GM21526 (cell line): ENCODE data around the gene KCNK15.

Experiments used
- ATAC-seq: cut with Tn5 transposase; IDR thresholded peaks from one replicate; pipeline ENCODE4 v1.9.1; 2021; ENCODE audit warnings: moderate library complexity; ENCODE audit not compliant: unreplicated experiment, low FRiP score

The KCNK15 gene

DNA sequence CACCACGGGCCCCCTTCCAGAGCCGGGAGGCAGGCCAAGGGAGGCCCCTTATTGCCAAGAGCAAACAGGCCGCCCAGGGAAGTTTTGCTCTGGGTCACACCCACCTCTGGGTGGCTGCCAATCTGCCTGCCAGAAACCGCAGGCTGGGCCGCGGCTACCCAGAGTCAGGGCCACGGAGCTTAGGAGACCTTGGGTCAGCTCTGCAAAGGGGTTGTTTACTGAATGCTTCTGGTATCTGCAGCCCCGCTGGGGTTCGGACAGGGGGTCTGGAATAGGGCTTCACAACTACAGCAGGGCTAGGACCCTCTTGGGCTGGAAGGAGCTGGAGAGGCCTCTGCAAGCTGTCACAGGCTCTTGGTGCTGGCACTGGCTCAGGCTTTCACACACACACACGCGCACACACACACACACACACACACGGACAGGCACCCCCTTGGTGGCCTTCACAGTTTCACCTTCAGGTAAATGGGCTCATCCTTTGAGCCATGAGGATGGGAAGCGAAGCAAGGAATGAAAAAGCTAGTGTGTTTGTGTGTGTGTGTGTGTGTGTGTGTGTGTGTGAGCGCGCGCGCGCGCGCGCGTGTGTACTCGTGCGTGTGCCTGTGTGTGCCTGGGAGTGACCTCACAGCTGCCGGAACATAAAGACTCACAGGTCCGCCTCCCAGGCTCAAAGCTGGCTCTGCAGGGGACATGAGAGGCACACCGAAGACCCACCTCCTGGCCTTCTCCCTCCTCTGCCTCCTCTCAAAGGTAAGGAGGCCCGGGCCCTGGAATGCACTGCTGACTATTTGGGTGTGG lies 30.8 kb upstream of the KCNK15 start, which contains the start of gene CCN5:
Gene CCN5, plus strand, starts transcription at position 669 of the 798 bp plus-strand sequence. Its CDS starts 22 bp downstream, at position 691.
- ATAC-seq: no peak

GRCh38 chr20:44715499-44716308 lies 30.0 kb upstream of the KCNK15 start:
- ATAC-seq: no peak

DNA sequence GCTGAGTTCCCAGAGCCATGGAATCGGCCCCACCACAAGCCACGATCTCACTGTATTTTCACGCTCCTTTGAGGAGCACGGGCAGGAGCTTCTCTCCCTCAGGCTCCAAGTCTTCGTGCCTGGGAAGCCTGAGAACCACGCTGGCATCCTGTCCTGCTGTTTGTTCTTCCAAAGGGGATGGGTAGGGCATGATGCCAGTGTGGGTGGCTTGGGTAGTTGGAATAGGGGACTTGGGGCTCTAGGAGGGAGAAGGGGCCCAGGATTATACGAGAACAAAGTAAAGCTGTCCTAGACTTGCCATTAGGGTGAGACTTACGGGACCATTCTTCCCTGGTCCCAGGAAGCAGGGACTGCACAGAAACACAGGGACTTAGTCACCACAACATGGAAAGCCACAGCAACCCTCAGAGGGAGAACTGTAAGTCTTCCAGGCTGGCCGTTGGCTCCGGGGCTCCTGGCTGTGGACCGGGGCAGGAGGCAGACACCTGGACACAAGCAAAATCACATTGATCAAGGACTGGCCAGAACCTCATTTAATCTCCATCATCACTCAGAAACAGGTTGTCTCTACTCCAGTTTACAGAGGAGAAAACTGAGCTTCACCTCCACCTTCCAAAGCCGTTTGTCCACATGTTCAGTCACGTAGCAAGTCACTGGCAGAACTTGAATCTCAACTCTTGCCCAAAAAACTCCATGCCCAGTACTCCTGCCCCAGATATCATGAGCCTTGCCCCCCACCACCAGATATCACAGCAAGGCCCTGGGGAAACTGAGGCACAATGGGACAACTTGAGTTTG lies 29.2 kb upstream of the KCNK15 start:
- no peak for ATAC-seq

DNA sequence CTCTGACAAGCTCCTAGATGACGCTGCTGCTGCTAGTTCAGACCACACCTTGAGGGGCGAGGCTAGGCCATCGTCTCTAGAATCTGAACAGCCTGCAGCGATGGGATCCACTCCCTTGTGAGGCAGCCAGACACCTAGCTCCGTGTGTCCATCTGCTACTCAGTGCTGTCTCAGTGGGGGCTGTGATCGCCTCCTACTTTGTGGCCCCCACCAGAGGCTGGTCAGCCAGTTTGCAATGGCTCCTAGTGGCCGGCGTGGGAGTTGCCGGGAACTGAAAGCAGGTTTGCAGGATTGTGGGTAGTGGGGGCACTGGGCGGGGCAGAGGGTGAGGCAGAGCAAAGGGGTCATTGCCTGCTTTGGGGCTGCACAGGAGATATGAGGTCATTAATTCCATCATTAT lies 27.7 kb upstream of the KCNK15 start:
- ATAC-seq: no peak

DNA sequence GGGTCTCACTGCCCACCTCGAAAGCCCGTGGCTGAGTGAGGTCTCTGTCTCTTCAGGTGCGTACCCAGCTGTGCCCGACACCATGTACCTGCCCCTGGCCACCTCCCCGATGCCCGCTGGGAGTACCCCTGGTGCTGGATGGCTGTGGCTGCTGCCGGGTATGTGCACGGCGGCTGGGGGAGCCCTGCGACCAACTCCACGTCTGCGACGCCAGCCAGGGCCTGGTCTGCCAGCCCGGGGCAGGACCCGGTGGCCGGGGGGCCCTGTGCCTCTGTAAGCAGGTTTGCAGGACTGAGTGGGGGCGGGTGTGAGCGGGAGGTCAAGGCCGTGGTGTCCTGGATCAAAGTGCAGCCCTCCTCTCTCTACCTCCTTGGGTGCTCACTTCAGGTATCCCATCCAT lies 25.8 kb upstream of the KCNK15 start:
- ATAC-seq: no peak

DNA sequence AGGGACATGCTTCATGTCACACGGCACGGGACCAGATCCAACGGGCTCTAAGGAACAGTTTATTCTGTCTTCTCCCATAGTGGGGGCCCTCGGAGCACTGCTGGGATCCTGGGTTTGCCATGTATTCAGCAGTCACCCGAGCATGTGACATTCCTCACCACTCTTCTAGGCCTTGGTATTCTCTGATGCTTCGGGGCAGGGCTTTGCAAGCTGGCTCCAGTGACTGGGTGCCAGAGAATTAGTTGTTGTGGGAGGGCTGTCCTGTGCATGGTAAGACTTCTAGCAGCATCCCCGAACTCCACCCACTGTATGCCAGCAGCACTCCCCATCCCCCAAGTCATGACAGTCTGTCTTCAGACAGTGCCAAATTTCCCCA lies 25.1 kb upstream of the KCNK15 start:
- no peak for ATAC-seq

- ATAC-seq: no peak
Observed at GRCh38 chr20:44720997-44721784, 24.5 kb upstream of the KCNK15 start.

DNA sequence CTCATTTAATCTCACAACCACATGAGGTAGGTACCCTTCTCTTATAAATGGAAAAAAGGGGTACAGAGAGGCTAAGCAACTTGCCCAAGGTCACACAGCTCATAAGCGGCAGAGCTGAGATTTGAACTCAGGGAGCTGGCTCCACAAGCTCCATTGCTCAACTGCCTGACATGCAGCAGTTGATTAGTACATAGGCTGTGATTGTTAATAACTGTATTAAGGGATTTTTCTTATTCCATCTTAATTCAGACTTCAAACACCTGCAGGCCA lies 23.9 kb upstream of the KCNK15 start:
- ATAC-seq: no peak

DNA sequence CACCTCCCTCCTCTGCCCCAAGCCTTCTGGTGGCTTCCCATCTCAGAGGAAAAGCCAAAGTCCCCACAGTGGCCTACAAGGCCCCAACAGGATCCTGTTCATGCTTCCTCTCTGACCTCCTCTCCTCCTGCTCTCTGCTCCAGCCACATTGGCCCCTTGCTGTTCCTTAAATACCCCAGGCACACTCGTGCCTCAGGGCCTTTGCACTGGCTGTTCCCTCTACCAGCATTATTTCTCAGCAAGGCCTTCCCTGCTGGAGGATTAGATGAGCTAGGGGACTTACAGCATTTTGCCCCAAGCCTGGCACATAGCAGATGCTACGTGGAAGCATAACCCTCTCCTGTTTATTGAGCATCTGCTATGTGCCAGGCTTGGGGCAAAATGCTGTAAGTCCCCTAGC lies 22.7 kb upstream of the KCNK15 start:
- ATAC-seq: no peak

- no peak for ATAC-seq
Observed at GRCh38 chr20:44723391-44723790, 22.3 kb upstream of the KCNK15 start.

GRCh38 chr20:44723798-44724362 lies 21.8 kb upstream of the KCNK15 start:
- no peak for ATAC-seq

DNA sequence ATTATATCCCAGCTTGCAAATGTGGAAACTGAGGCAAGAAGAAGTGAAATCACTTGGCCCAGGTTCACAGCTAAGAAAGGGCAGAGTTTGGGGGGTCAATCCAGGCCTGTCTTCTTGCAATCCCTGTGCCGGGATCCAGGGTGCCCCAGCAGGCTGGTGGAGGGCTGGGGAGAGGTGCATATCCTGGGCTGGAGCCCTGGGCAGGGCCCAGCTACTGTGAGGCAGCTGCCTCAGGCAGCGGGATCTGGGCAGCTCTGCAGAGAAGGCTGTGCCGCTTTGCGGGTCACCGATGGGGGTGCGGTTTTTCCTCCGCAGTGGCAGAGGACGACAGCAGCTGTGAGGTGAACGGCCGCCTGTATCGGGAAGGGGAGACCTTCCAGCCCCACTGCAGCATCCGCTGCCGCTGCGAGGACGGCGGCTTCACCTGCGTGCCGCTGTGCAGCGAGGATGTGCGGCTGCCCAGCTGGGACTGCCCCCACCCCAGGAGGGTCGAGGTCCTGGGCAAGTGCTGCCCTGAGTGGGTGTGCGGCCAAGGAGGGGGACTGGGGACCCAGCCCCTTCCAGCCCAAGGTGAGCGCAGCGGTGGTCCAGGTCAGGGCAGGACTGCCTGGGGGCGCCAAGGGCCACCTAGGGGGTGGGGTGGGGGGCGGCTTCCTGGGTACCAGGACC lies 21.1 kb upstream of the KCNK15 start:
- ATAC-seq: no peak

DNA sequence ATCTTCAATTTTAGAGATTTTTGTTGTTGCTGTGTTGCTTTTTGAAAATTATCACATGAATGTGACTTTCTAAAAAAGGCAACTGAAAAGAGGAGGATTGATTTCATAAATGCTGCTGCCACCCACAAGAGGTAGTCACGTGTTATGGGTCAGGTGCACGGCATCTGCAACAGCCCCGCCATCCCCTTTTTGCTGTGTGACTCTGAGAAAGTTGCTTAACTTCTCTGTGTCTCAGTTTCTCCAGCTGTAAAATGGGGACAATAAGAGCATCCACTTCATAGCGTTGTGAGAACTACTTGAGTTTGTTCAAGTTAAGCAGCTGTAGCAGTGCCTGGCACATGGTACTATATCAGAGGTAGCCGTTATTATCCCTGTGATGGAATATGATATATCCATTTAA lies 19.8 kb upstream of the KCNK15 start:
- ATAC-seq: no peak

DNA sequence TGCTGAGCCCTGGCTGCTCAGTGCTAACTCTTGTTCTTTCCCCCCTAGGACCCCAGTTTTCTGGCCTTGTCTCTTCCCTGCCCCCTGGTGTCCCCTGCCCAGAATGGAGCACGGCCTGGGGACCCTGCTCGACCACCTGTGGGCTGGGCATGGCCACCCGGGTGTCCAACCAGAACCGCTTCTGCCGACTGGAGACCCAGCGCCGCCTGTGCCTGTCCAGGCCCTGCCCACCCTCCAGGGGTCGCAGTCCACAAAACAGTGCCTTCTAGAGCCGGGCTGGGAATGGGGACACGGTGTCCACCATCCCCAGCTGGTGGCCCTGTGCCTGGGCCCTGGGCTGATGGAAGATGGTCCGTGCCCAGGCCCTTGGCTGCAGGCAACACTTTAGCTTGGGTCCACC lies 18.6 kb upstream of the KCNK15 start:
- ATAC-seq: no peak

- ATAC-seq: no peak
Observed at GRCh38 chr20:44727651-44728050, 18.0 kb upstream of the KCNK15 start.

DNA sequence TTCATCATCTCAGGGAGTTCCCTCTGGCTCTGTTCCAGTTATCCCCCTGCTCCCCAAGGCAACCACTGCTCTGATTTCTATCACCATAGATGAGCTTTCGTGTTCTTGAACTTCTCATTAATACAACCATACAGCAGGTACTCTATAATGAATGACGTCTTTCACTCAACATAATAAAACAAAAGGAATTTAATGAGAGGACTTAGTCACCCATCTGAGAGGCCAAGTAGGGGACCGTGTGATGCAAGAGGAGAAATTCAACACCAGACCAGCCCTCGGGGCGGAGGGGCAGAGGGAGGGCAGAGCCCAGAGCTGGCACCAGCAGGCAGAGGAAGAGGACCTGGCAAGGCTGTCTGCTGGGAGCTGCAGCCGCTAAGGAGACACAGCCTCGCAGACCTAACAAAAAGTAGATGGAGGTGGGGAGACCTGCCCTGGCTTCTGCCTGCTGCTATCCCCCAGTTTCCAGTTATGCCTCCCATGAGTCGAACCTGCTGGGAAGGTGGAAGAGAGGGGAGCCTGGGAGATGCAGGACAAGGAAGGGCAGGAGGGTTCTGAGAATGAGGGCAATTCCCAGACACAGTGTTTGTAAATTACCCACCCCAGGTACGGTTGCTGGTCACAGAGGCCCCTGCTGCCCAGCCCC lies 16.7 kb upstream of the KCNK15 start:
- ATAC-seq: no peak

GRCh38 chr20:44730441-44730840 lies 15.2 kb upstream of the KCNK15 start:
- ATAC-seq: no peak

- ATAC-seq: no peak
Observed at GRCh38 chr20:44731657-44732056, 14.0 kb upstream of the KCNK15 start.

DNA sequence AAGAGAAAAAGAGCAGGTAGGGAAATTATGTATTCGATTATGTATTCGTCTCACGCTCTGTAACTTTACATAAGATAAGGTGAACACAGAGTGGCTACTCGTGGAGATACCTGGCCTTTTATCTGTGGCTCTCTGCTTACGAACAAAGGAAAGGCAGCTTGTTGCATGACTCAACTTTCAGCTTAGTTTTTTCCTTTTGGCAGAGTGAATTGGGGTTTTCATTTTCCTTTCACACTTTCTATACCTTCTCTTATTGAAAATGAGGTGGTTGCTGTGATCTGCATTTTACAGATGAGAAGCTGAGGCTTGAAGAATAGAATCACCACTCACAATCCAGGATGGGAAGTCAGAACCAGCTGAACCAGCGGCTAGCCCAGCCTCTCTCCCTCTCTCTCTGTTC lies 13.3 kb upstream of the KCNK15 start:
- no peak for ATAC-seq
